HG03457 (cell line): ENCODE measurements around the gene TNFRSF18.
A peak's percentile ranks its signal among the peaks of the same experiment; 100 is the strongest.

Experiments
- ATAC-seq: cut with Tn5 transposase; IDR thresholded peaks from one replicate; pipeline ENCODE4 v1.9.1; 2021; ENCODE audit warnings: moderate number of reproducible peaks; ENCODE audit not compliant: unreplicated experiment

The TNFRSF18 gene

DNA sequence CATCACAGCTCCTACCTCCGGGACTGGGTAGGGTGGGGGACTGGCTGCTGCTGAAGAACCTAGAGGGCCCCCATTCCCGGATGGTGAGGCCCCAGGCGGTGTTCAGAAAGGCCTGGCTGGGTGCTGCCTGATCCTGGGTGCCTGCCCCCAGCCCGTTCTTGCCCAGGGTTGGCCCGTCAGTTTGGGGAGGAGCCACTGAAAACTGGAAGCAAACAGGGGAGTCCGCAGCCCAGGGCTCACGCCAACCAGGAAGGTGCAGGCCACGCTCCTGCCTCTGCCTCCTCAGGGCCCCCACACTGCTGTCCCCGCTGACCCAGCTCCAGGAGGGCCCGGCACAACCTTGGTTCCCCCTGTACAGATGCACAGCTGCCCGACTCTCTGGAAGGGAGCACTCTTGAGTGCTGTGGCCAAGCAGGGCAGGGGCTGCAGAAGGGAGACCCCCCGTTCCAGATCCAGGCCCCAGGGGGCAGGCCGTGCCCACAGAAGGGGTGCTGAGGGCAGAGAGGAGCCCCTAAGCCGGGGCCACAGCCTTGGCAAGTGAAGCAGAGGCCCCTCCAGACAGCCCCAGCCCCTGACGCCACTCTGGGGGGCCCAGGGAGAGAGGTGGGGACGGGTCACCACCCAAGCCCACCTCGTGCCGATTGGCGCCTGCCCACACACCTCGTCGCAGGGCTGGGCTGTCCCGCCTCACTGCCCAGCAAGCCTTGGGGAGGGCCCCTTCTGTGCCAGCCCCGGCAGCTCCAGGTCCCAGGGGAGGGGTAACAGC lies 34.6 kb upstream of the TNFRSF18 start:
- no peak for ATAC-seq

GRCh38 chr1:1240348-1240732 lies 33.9 kb upstream of the TNFRSF18 start:
- no peak for ATAC-seq

- ATAC-seq = no peak
Measured at GRCh38 chr1:1239614-1240347, 33.4 kb upstream of the TNFRSF18 start.

- no peak for ATAC-seq
Measured at GRCh38 chr1:1239227-1239613, 32.8 kb upstream of the TNFRSF18 start.

DNA sequence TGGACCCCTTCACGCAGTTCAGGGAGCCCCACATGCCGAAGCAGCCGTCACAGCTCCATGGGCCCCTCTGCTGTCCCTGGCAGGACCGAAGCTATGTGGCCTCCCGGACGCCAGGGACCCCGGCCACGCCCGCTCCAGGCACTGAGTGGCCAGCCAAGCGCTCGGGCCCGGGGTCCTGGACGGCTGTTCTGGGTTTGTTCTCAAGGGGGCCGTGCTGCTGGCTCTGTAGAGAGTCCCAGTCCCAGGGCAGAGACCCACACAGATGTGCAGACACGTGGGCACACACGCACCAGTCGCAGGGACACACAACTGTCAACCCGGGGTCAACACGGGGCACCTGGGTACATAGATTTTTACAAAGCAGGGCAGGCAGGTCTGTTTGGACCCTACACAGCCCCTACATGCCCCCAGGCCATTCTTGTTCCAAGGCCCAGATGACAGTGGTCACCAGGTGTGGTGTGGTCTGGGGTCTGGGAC lies 32.3 kb upstream of the TNFRSF18 start:
- ATAC-seq = no peak

- no peak for ATAC-seq
Measured at GRCh38 chr1:1237874-1238701, 31.7 kb upstream of the TNFRSF18 start.

- no peak for ATAC-seq
Measured at GRCh38 chr1:1236945-1237873, 30.8 kb upstream of the TNFRSF18 start.

DNA sequence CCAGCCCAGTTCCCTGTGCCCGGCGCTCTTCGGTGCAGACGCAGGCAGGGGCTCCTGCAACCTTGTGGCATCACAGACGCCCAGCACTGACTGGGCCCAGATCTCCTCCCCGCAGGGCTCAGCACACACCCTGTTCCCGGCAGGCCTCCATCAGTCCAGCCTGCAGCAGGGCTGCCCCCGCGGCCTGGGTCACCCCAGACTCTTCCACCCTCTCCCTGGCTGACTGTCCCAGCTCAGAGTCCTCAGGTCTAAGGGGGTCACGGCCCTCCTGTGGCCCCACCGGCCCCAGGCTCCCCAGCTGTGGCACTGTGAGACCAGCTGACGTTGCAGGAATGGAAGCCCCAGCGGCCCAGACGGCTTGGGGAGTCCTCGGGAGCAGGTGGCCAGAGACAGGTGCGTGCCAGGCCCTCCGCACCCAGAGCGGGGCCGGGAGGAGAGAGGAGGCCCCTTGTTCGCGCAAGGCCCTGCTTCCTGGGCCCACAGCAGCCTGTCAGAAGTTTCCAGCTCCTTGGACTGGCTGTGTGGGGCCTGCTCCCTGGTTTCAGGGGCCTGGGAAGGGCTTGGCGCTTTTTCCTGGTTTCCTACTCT lies 29.9 kb upstream of the TNFRSF18 start:
- ATAC-seq = no peak

GRCh38 chr1:1235016-1235744 lies 28.8 kb upstream of the TNFRSF18 start:
- no peak for ATAC-seq

DNA sequence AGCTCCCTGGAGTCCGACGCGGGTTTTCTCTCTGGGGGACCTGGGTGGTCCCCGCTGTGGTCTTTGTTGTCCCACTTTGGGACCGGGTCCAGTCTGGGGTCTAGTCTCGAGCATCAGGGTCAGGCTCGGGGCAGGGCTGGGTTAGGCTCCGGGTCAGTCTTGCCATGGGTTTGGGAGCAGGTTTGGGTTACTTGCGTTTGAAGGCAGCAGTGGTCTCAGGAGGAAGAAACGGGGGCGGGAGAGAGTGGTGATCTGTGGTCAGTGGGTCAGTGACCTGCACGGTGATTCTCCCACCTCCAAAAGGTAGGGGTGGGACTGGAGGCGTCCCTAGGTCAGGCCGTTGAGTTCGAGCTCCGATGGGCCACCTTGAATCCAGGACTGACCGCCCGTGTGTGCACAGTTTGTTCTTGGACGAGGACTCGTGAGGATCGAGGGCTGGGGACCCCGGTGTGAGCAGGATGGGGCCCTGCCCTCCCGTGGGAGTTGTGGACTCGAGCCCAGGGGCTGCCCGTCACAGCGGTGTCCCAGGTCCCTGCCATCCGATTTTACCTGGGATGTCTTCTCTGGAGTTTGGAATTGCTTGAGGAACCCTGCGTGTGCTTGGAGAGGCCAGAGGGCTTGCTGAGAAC lies 27.9 kb upstream of the TNFRSF18 start:
- no peak for ATAC-seq

DNA sequence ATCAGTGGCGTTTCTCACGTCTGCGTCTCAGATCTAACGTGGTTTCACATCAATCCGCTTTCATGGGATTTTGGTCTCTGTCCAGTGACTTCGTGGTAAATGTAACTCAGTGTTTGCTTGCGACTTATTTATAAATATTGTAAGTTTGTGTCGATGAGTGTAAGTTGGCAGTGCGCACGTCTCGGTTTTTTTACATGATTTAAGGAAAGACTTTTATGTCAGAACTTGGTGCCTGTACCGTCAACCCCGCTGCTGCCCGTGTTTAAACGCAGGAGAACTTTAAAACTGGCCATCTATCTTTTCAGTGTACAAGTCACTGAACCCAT lies 27.1 kb upstream of the TNFRSF18 start:
- ATAC-seq = no peak

GRCh38 chr1:1232796-1233566 lies 26.6 kb upstream of the TNFRSF18 start:
- ATAC-seq = no peak

DNA sequence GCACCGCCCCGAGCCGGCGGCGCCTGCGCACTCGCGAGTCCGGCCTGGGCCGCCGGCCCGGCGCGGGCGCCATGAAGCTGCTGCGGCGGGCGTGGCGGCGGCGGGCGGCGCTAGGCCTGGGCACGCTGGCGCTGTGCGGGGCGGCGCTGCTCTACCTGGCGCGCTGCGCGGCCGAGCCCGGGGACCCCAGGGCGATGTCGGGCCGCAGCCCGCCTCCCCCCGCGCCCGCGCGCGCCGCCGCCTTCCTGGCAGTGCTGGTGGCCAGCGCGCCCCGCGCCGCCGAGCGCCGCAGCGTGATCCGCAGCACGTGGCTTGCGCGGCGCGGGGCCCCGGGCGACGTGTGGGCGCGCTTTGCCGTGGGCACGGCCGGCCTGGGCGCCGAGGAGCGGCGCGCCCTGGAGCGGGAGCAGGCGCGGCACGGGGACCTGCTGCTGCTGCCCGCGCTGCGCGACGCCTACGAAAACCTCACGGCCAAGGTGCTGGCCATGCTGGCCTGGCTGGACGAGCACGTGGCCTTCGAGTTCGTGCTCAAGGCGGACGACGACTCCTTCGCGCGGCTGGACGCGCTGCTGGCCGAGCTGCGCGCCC lies 25.9 kb upstream of the TNFRSF18 start, which contains the start of gene B3GALT6:
B3GALT6 (plus strand) TSS at position 30 of the 588 bp plus-strand sequence; CDS start at position 72, 42 bp downstream.
- no peak for ATAC-seq

DNA sequence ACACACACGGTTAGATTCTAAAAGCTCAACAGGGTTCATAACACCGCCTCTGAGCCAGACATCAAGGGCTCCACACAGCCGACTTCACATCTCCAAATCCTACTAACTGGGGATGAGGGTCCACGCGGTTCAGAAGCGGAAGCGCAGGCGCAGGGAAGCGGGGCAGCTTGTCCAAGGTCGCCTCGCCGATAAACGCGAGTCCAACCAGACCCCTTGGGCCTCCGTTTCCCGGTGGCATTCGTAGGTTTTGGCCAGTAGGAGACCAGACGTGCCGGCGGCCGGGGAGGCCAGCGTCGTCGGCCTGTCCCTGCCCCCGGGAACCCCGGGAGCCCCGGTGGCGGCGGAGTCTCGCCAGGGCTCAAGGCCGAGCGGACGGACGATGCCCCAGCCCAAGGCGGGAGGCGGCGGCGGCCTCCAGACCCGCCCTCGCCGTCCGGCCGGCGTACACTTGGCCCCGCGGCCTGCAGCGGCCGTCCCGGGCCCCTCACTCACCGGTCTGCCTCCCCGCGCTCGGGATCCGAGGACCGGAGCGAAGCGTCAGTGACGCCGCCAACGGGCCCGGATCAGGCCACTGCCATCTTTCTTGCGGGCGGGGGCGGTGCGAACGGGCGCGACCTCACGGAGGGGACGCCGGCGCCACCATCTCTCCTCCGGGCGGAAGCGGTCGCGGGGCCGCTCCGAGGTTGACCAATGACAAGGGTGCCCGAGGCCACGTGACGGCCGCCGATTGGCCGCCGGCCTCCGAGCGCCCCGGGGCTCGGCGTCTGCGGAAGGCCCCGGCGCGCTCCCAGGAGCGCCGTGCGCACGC lies 25.2 kb upstream of the TNFRSF18 start, which contains the start of gene SDF4:
SDF4 (minus strand) TSS at position 602 of the 808 bp plus-strand sequence. CDS start 3,229 bp downstream, outside the sequence.
- peak; percentile 75 for ATAC-seq

DNA sequence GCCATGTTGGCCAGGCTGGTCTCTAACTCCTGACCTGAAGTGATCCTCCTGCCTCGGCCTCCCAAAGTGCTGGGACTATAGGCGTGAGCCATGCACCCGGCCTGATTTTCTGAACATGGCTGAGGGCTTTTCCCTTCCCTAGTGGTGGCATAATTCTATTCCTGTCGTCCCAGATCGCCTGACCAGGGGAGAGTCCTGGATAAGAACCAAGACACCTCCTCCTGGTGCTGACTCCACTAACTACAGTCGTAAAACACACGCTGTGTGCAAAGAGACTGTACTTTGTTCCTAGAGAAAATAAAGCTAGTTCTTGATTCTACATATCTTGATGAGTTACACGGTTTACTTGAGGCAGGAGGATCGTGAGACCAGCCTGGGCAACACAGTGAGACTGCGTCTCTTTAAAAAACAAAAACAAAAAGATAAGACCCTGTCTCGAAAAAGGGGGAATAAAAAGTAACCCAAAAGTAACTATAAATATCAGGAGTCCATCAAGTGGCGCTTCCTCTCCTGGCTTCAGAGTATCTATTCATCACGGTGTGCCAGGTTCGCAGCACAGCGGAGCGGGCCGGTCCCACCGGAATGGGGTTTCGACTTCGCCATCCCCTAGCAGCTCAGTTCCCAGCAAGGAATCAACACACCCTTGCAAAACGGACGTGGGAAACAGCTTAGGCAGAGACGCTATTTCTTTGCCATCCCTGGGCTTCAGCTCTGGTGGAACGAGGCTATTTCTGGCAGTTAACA lies 24.4 kb upstream of the TNFRSF18 start:
- ATAC-seq = no peak

DNA sequence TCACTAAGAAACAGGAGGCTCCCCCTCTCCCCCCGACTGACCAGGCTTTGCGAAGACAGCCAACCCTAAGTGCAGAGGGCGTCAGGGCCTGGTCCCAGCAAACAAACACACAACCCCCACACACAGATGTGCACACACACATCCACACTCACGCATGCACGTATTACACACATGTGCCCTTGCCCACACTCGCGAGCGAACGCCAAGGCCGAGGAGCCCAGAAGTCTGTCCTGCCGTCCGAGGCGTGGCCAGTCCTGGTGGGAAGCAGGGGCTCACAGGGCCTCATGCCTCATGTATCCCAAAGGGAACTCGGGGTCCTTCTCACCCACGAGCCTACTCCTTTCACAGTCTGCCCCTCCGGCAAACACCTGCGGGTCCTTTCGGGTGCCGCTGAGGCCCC lies 23.4 kb upstream of the TNFRSF18 start:
- ATAC-seq = no peak
